Choroid plexus epithelial cell (primary cell): ENCODE data around the gene RANBP17.

Experiments used
- DNase-seq: peaks from one replicate; pipeline ENCODE4 v3.0.0-alpha.2; 2010; ENCODE audit warnings: low read depth
- H3K4me3 ChIP-seq: 2 replicates; pipeline ENCODE4 v1.5.1; 2011; ENCODE audit warnings: low read depth, mild to moderate bottlenecking, control low read depth, low read length, moderate library complexity
- TF ChIP-seq, protein P1 (sequence below): conservative IDR thresholded peaks from 2 replicates; pipeline ENCODE4 v1.5.1; 2011; ENCODE audit warnings: low read depth, mild to moderate bottlenecking, control low read depth, inconsistent platforms, low read length, moderate library complexity

RANBP17 gene

DNA sequence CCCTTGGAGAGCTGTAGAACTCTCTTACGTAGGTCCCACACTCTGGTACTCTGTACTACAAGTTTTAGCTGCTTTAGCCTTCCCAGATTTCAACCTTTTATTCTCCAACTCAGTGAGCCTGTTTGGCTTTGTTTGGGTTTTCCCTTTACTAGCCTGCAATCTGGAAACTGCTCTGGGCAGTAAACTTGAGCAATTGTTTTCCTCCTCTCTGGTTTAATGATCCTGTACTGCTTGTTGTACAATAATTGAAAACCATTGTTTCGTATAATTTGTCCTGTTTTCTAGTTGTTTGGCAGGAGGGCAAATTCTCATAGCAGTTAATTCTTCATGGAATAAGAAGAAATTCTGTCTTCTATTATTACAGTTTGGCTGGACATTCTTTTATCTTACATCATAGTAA lies 384.4 kb downstream of the RANBP17 start:
- no peak for DNase-seq
- no peak overlapping the region for H3K4me3 ChIP-seq
- TF ChIP-seq, protein P1, sequence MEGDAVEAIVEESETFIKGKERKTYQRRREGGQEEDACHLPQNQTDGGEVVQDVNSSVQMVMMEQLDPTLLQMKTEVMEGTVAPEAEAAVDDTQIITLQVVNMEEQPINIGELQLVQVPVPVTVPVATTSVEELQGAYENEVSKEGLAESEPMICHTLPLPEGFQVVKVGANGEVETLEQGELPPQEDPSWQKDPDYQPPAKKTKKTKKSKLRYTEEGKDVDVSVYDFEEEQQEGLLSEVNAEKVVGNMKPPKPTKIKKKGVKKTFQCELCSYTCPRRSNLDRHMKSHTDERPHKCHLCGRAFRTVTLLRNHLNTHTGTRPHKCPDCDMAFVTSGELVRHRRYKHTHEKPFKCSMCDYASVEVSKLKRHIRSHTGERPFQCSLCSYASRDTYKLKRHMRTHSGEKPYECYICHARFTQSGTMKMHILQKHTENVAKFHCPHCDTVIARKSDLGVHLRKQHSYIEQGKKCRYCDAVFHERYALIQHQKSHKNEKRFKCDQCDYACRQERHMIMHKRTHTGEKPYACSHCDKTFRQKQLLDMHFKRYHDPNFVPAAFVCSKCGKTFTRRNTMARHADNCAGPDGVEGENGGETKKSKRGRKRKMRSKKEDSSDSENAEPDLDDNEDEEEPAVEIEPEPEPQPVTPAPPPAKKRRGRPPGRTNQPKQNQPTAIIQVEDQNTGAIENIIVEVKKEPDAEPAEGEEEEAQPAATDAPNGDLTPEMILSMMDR = no peak

DNA sequence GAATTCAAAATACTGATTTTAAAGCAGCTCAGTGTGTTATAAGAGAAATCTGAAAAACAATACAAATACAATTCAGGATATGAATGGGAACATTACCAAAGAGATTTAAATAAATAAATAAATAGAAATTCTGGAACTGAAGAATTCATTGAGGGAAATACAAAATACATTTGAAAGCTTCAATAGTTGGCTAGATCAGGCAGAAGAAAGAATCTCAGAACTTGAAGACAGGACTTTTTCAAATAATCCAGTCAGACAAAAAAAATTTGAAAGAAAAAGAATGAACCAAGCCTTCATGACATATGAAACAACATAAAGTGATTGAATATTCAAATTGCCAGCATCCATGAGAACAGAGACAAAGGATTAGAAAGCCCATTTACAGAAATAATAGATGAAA lies 387.6 kb downstream of the RANBP17 start:
- no peak for DNase-seq
- no peak overlapping the region for H3K4me3 ChIP-seq
- TF ChIP-seq, protein P1 = no peak

DNA sequence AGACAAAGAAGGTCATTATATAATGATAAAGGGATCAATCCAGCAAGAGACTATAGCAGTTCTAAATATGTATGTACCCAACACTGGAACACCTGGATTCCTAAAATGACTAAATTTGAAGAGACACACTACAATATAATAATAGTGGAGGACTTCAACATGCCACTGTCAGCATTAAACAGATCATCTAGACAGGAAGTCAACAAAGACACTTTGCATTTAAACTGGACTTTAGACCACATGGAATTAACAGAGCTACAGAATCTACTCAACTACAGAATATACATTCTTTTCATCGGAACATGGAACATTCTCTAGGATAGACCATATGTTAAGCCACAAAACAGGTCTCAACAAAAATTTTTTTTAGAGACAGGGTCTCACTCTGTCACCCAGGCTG lies 388.9 kb downstream of the RANBP17 start:
- no peak for DNase-seq
- no peak overlapping the region for H3K4me3 ChIP-seq
- TF ChIP-seq, protein P1 = no peak

DNA sequence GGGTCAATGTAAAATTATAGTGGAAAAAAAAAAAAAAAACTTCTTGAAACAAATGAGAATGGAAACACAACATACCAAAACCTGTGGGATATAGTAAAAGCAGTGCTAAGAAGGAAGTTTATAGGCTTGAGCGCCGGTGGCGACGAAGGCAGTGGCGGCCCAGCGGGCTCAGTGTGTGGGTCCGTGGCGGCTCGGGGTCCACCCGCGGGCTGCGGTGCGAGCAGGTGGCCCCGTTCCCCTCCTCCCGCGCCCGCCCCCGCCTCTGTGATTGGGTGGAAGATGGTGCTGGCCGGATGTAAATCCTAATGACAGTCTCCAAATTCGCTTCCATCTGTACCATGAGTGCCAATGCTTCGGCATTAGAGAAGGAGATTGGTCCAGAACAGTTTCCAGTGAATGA lies 389.7 kb downstream of the RANBP17 start:
- DNase-seq = no peak
- no peak overlapping the region for H3K4me3 ChIP-seq
- TF ChIP-seq, protein P1 = no peak

DNA sequence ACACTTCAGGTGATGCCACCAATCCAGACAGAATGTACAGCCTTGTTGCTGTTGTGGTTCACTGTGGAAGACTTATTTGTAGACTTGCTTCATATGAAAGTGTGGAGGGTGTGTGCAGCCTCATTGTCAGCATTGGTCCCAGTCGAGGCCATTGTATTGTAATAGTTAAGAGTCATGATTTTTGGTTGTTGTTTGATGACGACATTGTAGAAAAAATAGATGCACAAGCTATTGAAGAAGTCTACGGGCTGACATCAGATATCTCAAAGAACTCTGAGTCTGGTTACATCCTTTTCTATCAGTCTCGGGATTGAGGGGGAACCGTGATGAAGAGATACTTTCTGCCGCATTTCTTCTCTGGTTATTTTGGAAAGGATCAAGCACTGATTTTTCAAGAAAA lies 390.9 kb downstream of the RANBP17 start:
- TF ChIP-seq, protein P1 = no peak
- H3K4me3 ChIP-seq = no peak overlapping the region
- DNase-seq = no peak

DNA sequence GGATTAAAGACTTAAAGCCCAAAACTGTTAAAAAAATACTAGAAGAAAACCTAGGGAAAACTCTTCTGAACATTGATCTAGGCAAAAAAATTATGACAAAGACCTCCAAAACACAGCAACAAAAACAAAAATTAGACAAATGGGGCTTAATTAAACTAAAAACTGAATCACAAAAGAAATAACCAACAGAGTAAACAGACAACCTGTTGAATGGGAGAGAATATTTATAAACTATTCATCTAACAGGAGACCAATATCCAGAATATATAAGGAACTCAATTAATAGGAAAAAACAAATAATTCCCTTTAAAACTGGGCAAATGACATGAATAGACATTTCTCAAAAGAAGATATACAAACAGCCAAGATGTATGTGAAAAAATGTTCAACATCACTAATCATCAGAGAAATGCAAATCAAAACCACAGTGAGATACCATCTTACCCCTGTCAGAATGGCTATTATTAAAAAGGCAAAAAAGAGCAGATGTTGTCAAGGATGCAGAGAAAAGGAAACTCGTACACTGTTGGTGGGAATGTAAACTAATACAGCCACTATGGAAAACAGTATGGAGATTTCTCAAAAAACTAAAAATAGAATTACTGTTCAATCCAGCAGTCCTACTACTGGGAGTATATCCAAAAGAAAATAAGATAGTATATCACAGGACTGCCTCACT lies 397.1 kb downstream of the RANBP17 start:
- DNase-seq = no peak
- no peak overlapping the region for H3K4me3 ChIP-seq
- TF ChIP-seq, protein P1 = no peak

DNA sequence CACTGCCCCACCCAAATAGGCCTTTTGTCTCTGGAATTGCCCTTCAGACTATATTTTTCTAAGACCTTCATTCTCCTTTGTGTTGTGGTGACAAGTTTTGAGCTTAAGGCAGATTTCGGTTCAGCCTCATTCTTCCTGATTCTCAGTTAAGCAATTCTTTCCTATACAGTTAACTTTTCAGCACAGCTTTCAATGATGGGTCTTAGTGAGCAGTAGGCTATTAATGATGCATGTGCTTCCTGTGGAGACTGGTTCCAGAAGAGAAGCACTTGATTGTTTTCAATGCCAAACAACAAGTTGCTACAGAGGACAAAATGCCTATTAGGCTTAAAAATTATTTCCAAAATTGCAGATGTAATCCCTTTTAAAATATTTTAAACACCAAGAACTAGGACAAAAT lies 399.5 kb downstream of the RANBP17 start:
- TF ChIP-seq, protein P1 = no peak
- H3K4me3 ChIP-seq = no peak overlapping the region
- no peak for DNase-seq
